Fibroblast of pulmonary artery (primary cell): ENCODE measurements around the gene RSPH4A.
"Not testable (repeated sequence)": the region's sequence is repeated elsewhere in the genome, so short reads cannot be mapped to it uniquely, and the experiment has no call there.

Experiments
- DNase-seq: peaks from one replicate; pipeline ENCODE4 v3.0.0-alpha.2; 2010; ENCODE audit warnings: low read depth
- H3K4me3 ChIP-seq: replicated peaks from 2 replicates; pipeline ENCODE4 v1.5.1; 2011; ENCODE audit warnings: low read depth, mild to moderate bottlenecking, control low read depth, low read length, moderate library complexity
- TF ChIP-seq, protein P1 (sequence below): IDR thresholded peaks from 2 replicates; pipeline ENCODE4 v1.5.1; 2011; ENCODE audit warnings: mild to moderate bottlenecking, control low read depth, low read length, inconsistent platforms; ENCODE audit errors: missing control alignments

RSPH4A gene

DNA sequence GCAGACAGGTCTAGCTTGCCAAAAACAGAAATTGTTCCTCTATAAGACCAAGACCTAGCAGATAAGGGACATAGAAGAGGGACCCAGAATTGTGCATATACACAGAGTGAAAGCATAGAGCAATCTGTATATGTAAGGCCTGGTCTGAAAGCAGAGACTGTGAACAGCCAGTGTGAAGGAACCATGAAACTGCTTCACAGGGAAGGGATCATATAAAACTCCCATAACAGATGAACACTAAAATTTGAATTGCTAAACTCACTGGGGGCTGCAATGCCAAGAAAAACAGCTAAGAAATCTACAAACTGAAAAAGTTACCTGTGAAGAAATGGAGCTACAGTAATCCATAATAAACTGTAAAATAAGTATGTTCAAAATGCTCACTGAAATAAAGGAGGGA, 45.3 kb downstream of the RSPH4A start:
- no peak for DNase-seq
- TF ChIP-seq, protein P1, sequence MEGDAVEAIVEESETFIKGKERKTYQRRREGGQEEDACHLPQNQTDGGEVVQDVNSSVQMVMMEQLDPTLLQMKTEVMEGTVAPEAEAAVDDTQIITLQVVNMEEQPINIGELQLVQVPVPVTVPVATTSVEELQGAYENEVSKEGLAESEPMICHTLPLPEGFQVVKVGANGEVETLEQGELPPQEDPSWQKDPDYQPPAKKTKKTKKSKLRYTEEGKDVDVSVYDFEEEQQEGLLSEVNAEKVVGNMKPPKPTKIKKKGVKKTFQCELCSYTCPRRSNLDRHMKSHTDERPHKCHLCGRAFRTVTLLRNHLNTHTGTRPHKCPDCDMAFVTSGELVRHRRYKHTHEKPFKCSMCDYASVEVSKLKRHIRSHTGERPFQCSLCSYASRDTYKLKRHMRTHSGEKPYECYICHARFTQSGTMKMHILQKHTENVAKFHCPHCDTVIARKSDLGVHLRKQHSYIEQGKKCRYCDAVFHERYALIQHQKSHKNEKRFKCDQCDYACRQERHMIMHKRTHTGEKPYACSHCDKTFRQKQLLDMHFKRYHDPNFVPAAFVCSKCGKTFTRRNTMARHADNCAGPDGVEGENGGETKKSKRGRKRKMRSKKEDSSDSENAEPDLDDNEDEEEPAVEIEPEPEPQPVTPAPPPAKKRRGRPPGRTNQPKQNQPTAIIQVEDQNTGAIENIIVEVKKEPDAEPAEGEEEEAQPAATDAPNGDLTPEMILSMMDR = no peak
- no peak overlapping the region for H3K4me3 ChIP-seq

DNA sequence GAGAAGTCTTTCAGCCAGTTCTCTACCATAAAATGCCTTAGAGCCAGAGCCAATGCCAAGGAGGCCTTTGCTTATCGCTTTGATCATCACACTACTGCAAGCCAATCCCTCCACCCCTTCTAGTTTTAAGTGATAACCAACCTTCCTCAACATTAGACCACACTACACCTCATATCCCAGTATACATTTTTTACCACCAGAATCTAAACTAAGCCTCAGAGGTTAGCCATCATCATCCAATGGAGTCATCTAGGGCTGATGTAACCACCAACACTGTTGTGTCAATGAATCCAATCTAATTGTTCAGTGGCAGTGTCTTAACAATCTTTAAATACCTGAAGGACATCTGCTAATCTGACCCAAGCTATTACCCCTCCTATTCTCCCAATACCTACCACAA, 45.9 kb downstream of the RSPH4A start:
- TF ChIP-seq, protein P1 = no peak
- no peak for DNase-seq
- H3K4me3 ChIP-seq = no peak overlapping the region

DNA sequence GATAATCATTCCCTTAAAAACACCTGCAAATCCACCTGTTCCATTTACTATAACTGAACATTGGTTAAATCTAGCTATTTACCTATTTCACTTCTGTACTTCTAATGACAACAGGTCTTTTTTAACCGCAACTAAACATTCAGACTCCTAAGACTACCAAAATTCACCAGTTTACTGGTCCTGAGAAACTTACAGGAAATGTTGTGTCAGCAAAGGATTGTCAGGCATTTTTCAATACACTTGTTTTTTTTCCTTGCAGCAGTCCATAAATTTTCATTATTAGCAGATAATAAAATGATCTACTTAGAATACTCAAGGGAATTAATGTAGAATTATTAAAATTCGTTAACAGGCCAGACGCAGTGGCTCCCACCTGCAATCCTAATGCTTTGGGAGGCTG, 47.0 kb downstream of the RSPH4A start:
- no peak overlapping the region for H3K4me3 ChIP-seq
- DNase-seq = no peak
- TF ChIP-seq, protein P1 = no peak

DNA sequence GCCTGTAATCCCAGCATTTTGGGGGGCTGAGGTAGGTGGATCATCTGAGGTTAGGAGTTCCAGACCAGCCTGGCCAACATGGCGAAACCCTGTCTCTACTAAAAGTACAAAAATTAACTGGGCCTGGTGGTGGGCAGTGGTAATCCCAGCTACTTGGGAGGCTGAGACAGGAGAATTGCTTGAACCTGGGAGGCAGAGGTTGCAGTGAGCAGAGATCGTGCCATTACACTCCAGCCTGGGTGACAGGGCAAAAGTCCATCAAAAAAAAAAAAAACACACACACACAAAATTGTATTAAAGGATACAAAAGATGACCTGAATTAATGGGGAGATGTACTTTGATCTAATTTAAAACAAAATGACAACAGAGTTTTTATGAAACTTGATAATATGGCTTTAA, 47.9 kb downstream of the RSPH4A start:
- not testable (repeated sequence) for H3K4me3 ChIP-seq, DNase-seq

DNA sequence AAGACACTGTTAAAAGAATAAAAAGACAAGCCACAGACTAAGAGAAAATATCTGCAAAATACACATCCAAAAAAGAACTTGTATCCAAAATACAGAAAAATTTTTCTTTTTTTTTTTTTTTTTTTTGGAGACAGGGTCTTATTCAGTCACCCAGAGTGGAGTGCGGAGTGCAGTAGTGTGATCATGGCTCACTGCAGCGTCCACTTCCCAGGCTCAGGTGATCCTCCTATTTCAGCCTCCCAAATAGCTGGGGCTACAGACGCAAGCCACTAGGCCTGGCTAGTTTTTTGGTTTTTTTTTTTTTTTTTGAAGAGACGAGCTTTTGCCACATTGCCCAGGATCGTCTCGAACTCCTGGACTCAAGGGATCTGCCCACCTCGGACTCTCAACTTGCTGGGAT, 49.2 kb downstream of the RSPH4A start:
- no peak for DNase-seq
- TF ChIP-seq, protein P1 = no peak
- no peak overlapping the region for H3K4me3 ChIP-seq

DNA sequence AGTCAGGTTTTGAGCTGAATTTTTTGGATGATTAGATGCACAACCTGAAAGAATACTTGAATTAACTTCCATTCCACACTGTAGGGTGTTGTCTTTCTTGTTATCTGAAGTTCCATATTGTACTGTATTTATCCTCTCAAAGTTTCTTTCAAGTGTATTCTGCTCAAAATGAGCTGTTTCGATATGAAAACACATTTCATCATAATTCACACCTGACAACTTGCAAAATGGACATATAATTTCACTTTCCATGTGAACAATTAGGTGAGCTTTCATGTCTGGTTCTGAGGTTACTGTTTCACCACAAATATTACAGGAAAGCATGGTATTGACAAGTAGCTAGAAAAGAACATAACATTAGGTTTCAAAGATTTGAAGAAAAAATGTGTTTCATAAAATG, 50.6 kb downstream of the RSPH4A start:
- H3K4me3 ChIP-seq = peak overlapping the region; percentile 25
- no peak for DNase-seq
- TF ChIP-seq, protein P1 = no peak

DNA sequence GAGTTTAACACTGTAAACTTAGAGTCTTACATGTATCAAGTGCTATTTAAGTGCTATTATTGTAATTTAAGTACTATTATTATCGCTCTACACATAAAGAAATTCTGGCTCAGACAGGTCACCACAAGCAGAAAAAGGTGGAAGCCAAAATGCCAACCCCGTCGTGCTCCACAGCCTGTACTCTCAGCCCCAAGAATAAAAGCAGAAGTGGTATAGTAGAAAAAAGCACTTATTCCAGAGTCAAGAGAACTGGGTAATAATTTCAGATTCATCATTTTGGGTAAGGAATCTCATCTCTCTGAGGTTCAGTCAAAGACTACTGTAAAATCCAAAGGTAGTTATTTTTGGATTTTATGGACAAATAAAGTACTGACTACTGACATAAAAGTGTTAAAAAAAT, 51.3 kb downstream of the RSPH4A start:
- DNase-seq = no peak
- peak overlapping the region; percentile 100 for H3K4me3 ChIP-seq
- TF ChIP-seq, protein P1 = no peak

DNA sequence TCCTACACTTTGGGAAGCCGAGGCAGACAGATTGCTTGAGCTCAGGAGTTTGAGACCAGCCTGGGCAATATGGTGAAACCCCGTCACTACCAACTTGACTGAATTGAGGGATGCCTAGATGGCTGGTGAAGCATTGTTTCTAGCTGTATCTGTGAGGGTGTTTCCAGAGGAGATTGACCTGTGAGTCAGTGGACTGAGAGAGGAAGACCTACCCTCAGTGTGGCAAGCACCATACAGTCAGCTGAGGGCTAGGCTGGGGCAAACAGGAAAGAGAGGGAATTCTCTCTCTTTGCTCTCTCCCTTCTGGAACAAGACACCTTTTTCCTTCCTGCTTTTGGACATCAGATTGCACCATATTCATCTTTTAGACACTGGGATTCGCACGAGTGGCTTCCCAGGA, 56.0 kb downstream of the RSPH4A start:
- H3K4me3 ChIP-seq = no peak overlapping the region
- TF ChIP-seq, protein P1 = no peak
- DNase-seq = no peak
